GM10266 (cell line): ENCODE results near the gene SLC6A20.

Source experiments
- DNase-seq: peaks from one replicate; pipeline ENCODE4 v3.0.0; 2012; ENCODE audit errors: extremely low spot score
- TF ChIP-seq, protein P1 (sequence below): IDR thresholded peaks from 2 replicates; pipeline ENCODE4 v1.5.1; 2012; ENCODE audit warnings: mild to moderate bottlenecking, low read depth; ENCODE audit not compliant: control insufficient read depth, insufficient read depth; ENCODE audit errors: missing control alignments

The SLC6A20 gene

DNA sequence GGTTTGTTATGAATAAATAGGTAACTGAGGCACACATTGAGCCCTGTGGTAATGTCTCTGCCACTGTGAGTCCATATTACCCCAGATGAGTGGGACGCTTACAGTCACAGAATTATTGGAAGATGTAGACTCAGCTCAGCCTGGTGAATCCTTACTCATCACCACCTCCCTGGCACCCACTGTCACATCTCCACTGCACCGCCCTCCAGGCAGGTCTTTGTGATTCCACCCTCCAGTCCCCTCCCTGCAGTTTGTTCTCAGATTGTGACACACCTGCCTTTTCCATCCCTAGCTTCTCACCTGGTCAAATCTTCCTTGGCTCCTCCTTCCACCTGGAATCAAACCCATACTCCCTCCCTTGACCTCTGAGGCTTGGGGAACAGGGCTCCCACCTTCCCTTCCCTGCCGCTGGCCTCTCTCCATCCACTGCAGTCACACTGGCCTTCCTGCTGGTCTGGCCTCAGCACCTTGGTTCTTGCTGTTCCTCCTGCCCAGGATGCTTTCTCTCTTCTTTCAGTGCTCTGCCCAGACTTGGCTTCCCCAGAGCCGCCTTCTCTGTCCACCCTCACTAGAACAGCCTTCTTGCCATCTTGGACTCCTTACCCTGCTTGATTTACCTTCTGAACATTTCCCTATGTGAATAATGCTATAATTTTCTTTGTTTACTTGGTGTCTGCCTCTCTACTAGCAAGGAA, 9.4 kb downstream of the SLC6A20 start:
- DNase-seq, result no peak

DNA sequence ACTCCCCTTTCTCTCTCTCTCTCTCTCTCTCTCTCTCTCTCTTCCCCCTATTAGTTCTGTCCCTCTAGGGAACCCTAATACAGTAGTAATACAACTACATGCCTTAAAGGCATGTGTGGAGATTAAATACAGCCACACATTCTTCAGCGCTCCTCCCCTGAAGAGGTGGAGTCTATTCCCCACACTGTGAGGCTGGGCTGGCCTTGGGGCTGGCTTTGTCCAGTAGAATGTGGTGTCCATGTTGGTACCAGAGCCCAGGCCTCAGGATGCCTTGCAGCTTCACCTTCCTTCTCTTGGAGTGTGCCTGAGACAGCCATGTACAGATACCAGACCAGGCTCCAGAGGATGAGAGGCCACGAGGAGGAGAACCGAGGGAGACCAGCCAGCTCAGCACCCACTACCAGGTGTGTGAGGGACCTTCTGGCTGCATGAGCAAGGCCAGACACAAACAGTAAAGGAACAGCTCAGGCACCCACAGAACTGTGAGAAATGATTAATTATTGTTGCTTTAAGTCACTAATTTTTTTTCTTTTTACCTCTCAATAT, 10.7 kb downstream of the SLC6A20 start:
- TF ChIP-seq, protein P1, sequence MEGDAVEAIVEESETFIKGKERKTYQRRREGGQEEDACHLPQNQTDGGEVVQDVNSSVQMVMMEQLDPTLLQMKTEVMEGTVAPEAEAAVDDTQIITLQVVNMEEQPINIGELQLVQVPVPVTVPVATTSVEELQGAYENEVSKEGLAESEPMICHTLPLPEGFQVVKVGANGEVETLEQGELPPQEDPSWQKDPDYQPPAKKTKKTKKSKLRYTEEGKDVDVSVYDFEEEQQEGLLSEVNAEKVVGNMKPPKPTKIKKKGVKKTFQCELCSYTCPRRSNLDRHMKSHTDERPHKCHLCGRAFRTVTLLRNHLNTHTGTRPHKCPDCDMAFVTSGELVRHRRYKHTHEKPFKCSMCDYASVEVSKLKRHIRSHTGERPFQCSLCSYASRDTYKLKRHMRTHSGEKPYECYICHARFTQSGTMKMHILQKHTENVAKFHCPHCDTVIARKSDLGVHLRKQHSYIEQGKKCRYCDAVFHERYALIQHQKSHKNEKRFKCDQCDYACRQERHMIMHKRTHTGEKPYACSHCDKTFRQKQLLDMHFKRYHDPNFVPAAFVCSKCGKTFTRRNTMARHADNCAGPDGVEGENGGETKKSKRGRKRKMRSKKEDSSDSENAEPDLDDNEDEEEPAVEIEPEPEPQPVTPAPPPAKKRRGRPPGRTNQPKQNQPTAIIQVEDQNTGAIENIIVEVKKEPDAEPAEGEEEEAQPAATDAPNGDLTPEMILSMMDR, result no peak

More for the DNA sequence above, 9.4 kb downstream of the SLC6A20 start:
- TF ChIP-seq, protein P1, result no peak

DNA sequence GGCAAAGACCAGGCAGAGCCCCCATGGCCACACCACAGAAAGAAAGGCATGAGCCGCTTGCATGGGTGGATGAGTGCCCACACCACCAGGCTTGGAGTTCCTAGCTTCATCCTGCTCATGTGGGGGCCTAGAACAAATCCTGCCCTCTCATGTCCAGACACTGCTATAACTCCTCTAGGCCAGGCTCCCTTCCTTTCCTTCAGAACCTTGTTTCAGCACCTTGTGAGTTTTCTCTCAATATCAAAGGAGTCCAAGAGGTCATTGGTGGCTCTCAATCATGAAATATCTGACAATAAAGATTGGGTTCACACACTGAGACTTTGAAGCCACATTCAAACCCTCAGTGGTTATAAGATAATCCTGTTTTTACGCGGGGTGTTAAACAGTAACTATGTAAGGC, 12.7 kb downstream of the SLC6A20 start:
- TF ChIP-seq, protein P1, result no peak
- no peak for DNase-seq

More for the DNA sequence above, 10.7 kb downstream of the SLC6A20 start:
- DNase-seq, result no peak

DNA sequence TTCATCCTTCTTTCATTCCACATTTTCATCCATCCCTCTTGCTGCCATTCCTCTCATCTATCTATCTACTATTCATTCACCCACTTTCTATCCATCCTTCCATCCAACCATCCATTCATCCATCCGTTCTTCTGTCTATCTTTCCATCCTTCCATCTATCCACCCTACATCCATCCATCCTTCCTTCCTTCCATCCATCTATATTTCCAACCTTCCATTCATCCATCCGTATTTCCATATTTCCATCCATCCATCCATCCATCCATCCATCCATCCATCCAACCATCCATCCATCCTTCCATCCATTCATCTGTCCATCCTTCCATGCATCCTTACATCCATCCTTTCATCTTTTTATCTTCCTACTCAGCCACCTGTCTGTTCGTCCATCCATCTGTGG, 14.0 kb downstream of the SLC6A20 start:
- TF ChIP-seq, protein P1, result no peak
- no peak for DNase-seq

DNA sequence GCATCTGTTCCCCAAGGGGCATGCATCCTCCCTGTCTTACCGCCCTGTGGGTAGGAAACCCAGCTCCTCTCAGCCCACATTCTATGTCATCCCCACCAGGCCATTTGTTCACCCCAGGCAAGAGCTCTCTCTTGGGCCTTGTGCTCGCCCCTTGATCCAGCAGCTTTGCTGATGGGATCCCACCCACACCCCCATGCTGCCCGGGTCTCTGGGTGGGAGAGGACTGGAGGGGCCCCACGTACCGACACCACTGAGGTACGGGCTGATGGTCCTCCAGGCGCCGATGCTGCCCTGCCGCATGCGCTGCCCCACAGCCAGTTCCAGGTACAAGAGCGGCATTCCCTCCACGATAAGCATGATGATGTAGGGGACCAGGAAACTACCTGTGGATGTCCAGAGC, 14.5 kb downstream of the SLC6A20 start:
- no peak for DNase-seq
- TF ChIP-seq, protein P1, result no peak

DNA sequence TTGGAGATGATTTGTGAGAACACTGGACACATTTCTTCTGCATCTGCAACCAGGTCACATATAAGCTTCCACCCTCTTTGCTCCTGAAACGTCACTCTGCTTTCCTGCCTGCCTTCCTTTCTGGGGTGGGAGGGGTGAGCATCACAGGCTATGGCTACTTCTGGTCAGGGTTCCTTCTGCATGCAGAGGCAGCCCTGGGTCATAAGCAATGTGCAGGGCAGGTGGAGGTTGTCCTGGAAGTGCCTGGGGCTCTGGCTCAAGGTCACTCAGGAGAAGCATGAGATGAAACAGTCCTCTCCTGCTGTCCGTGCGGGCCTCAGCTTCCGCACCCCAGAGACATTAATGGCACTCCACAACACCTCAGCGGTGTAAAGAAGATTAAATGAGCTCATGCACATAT, 15.1 kb downstream of the SLC6A20 start:
- DNase-seq, result no peak
- TF ChIP-seq, protein P1, result no peak
